Measurements from ENCODE around the gene AKT3.

AKT3 gene

GRCh38 chr1:243548516-243548915 is 301.5 kb downstream of the AKT3 start:
- no peak for DNase-seq

- DNase-seq: no peak
These were observed 302.2 kb downstream of the AKT3 start for GRCh38 chr1:243547891-243548290.

- DNase-seq: no peak
These were observed 303.6 kb downstream of the AKT3 start for GRCh38 chr1:243546457-243546856.

GRCh38 chr1:243543501-243543900 is 306.5 kb downstream of the AKT3 start:
- DNase-seq: no peak

GRCh38 chr1:243542739-243543415 is 307.2 kb downstream of the AKT3 start:
- no peak for DNase-seq

- no peak for DNase-seq
These were observed 310.4 kb downstream of the AKT3 start for GRCh38 chr1:243539636-243540035.

GRCh38 chr1:243535014-243535413 is 315.0 kb downstream of the AKT3 start:
- DNase-seq: no peak

GRCh38 chr1:243529512-243529911 is 320.5 kb downstream of the AKT3 start:
- no peak for DNase-seq

GRCh38 chr1:243528459-243529121 is 321.5 kb downstream of the AKT3 start:
- DNase-seq: no peak

- DNase-seq: no peak
These were observed 323.9 kb downstream of the AKT3 start for GRCh38 chr1:243526180-243526579.

GRCh38 chr1:243525085-243525487 is 325.0 kb downstream of the AKT3 start:
- no peak for DNase-seq

- DNase-seq: no peak
These were observed 326.3 kb downstream of the AKT3 start for GRCh38 chr1:243523766-243524165.

- no peak for DNase-seq
These were observed 329.2 kb downstream of the AKT3 start for GRCh38 chr1:243520831-243521230.

GRCh38 chr1:243514927-243515326 is 335.1 kb downstream of the AKT3 start:
- no peak for DNase-seq

- DNase-seq: no peak
These were observed 336.1 kb downstream of the AKT3 start for GRCh38 chr1:243513726-243514491.

GRCh38 chr1:243510928-243511327 is 339.1 kb downstream of the AKT3 start:
- DNase-seq: no peak

- DNase-seq: no peak
These were observed 341.1 kb downstream of the AKT3 start for GRCh38 chr1:243508943-243509342.

GRCh38 chr1:243508303-243508713 is 341.7 kb downstream of the AKT3 start:
- no peak for DNase-seq

GRCh38 chr1:243507672-243508302 is 342.3 kb downstream of the AKT3 start:
- no peak for DNase-seq

- DNase-seq: no peak
These were observed 342.9 kb downstream of the AKT3 start for GRCh38 chr1:243507001-243507671.

GRCh38 chr1:243505986-243506689 is 343.9 kb downstream of the AKT3 start:
- DNase-seq: no peak

- DNase-seq: no peak
These were observed 346.9 kb downstream of the AKT3 start for GRCh38 chr1:243503155-243503554.
